Measurements from ENCODE around the gene SURF2.

Gene SURF2

GRCh38 chr9:133354766-133355165 is 1.6 kb upstream of the SURF2 start:
- DNase-seq (ENCODE audit: low read depth) = no peak

GRCh38 chr9:133355881-133356357 is 431 bp upstream of the SURF2 start:
- DNase-seq (ENCODE audit: low read depth) = no peak

- no peak for DNase-seq (ENCODE audit: low read depth)
Measured at GRCh38 chr9:133357656-133358055, 1.3 kb downstream of the SURF2 start.

DNA sequence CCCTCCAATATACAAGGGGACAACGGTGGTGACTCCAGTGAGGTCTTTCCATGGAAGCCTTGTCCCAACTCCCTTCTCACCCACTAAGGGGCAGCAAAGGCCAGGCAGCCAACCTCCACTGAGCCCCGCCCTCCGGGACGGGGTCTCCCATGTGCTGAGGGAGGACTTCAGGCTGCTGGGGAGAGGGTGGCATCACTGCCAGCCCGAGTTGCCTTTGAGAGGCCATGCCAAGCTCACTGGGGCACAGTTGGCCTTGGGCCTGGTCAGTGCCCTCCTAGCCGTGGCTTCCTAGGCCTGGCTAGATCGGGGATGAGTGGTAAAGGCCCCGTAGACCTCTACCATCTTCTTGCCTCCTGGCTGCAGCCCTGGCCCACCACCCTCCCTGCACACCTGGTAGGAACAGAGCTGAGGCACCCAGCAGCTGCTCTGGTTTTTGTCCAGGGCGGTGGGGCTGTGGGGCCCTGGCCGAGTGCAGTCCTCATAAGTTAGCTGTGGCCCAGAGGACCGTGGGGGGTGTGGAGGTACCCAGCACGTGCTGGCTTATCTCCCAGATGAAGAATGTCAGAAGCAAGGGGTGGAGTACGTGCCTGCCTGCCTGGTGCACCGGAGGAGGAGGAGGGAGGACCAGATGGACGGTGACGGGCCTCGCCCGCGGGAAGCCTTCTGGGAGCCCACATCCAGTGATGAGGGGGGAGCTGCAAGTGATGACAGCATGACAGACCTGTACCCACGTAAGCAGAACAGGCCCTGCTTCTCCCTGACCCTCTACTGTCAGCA is 3.2 kb downstream of the SURF2 start:
- no peak for DNase-seq (ENCODE audit: low read depth)

GRCh38 chr9:133360400-133361393 is 4.3 kb downstream of the SURF2 start:
- DNase-seq (ENCODE audit: low read depth) = no peak

- no peak for DNase-seq (ENCODE audit: low read depth)
Measured at GRCh38 chr9:133361507-133362092, 5.2 kb downstream of the SURF2 start.

DNA sequence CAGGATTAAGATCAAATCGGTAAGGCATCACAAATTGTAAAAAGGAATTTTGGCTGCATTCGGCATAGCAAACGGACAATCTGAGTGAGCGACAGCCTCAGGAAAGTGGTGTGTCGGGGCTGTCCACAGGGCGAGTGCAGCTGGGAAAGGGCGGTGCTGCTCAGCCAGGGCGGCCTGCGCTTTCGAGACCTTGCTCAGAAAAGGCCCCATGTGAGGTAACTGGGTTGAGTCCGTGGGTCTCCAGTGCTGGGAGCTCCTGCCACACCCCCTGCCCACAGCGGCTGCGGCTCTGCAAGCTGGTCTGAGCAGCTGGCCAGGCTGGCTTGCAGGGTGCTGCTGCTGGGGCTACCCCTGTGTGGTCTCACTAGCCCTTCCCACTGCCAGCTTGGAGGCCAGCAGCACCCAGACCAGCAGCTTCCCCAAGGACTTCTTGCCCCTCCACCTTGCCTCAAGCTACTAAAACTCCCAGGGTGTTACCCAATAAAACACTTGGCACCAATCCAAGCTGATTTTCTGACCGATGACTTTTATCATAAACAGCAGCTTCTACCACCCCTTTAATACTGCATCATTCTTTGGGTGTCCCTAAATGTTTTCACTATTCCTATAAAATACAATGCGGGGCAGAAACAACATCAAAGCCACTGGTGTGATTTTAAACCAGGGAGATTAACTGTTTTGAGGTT is 6.2 kb downstream of the SURF2 start:
- no peak for DNase-seq (ENCODE audit: low read depth)

GRCh38 chr9:133366435-133366834 is 10.1 kb downstream of the SURF2 start:
- no peak for DNase-seq (ENCODE audit: low read depth)

DNA sequence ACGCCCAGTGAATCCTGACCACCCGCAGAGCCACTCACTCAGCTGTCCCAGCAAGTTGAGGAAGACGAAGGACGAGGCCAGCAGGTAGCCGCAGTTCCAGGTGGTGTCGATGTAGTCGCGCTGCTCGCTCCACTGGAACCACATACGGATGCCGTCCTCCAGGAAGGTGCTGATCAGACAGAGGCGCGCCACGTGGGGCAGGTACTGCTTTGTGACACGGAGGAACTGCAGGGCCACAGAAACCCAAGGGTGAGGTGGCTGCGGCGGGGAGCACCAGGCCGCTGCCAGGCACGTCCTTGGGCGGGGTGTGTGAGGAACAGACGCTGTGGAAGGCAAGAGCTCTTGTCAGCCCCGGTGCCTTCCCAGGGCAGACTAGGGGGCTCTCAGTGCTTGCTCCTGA is 10.9 kb downstream of the SURF2 start:
- DNase-seq (ENCODE audit: low read depth) = no peak

DNA sequence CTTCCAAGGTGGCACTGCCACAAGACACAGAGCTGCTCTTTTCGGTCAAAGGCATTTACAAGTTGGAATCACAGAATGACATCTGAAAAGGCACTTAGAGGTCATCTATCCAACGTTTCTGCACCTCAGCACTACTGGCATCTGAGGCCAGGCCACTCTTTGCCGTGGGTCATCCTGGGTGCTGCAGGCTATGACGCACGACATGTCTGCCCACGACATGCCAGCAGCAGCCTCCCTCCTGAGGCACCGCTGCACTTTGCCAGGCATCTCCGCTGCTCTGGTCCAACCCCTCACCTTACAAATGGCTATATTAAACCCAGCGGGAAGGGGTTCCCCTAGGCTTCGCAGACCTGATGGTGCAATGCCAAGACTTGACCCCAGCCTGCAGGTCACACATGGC is 11.4 kb downstream of the SURF2 start:
- DNase-seq (ENCODE audit: low read depth) = no peak

GRCh38 chr9:133368249-133368881 is 12.0 kb downstream of the SURF2 start:
- no peak for DNase-seq (ENCODE audit: low read depth)

DNA sequence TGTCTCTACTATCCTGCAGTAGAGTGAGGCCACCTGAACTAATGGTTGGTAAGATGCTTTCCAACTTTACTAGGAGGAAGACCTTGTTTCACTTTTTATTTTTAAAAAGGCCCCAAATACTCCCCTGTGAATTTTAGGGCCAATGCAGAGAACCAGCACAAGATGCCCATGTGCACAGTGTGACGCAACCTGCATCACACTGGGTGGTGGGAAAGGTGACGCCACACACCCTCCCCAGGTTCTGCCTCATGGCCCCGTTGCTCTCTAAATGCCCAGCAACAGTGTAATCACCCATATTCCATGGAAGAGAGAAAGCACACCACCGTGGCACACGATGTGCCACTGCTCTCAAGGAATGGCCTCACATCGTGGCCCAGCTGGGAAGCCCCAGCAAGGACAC is 13.1 kb downstream of the SURF2 start:
- DNase-seq (ENCODE audit: low read depth) = no peak

GRCh38 chr9:133369933-133370332 is 13.6 kb downstream of the SURF2 start:
- no peak for DNase-seq (ENCODE audit: low read depth)

DNA sequence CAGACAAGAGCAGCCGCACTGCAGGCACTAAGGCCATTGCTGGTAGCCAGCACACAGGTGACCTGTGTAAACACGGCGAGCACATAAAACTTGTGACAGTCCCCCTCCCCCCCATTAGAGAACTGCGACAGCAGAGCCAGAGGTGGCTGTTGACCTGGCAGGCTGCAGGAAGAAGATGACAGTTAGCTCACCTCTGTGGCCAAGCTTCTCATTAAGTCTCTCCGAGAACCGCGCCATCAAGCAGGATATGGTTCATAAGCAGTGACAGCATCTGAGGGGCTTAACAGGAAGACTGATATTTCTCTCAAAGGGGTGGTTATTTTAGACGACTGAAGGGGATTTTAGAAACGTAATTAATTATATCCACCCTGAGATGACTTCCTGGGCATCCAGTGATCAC is 14.3 kb downstream of the SURF2 start:
- no peak for DNase-seq (ENCODE audit: low read depth)

DNA sequence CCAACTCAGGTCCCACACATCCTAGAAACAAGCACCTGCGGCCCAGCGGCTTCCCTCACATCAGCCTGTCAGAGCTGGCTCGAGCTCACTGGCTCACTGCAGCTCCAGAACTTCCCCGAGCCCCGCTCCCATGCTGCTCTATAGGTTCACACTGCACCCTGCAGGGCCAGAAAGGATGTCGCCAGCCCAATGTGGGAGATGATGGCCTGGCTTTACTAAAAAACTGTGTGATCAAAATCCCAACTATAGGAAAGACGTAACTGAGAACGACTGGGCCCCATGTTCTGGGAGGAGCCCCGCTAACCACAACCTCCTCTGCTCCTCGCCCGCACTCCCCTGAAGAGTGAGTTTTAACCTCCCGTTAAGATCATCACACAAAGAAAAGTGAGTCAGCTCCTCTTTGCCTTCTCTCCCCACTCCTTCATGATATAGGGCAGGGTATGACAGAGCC is 14.9 kb downstream of the SURF2 start:
- DNase-seq (ENCODE audit: low read depth) = no peak

GRCh38 chr9:133372144-133372543 is 15.8 kb downstream of the SURF2 start:
- no peak for DNase-seq (ENCODE audit: low read depth)

- DNase-seq (ENCODE audit: low read depth) = no peak
Measured at GRCh38 chr9:133374612-133375115, 18.3 kb downstream of the SURF2 start.

GRCh38 chr9:133375116-133375723 is 18.9 kb downstream of the SURF2 start:
- no peak for DNase-seq (ENCODE audit: low read depth)

DNA sequence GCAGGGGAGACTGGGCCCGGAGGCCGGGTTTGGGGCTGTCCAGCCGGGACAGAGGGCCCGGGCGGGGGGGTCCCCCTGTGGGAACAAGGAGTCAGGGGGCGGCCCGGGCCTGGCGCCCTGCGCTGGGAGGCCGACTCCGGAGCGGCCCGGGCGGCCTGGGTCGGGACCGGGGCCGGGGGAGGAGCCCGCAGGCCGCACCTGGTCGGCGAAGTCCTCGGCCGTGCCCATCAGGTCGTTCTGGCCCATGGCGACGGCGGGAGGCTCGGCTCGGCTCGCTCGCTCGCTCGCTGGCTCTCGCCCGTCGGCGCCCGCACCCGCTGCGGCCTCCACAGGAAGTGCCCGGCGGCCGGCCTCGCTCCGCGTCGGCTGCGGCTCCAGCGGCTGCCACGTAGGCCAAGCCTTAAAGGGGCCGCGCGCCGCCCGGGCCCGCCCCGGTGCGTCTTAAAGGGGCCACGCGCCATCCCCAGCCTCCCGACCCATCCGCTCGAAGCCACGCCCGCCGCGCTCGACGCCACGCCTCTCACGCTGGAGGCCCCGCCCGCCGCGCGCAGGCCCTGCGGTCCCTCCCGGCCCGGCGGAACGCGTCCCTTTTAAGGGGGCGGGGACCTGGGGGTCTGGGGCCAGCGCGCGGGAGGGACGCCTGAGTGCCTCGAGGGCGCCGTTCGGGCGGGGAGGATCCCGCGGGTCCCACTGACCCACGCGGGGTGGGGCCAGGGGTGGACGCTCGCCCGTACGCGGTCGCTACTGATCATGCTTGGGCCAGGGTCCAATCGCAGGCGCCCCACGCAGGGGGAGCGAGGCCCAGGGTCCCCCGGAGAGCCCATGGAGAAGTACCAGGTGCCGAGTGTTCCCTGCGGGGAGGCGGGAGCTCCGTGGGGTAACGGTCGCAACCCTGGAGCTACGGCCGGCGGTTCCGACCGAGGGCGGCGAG is 19.6 kb downstream of the SURF2 start, which contains the start of the genes STKLD1 and SURF4:
STKLD1 (plus strand) TSS at position 643 of the 931 bp plus-strand sequence; CDS start at position 751, 108 bp downstream.
SURF4 (minus strand) TSS at position 337 of the 931 bp plus-strand sequence; CDS start at position 246, 91 bp downstream.
- DNase-seq (ENCODE audit: low read depth) = peak; percentile 74
